ENCODE measurements around the gene DLG2.

DNA sequence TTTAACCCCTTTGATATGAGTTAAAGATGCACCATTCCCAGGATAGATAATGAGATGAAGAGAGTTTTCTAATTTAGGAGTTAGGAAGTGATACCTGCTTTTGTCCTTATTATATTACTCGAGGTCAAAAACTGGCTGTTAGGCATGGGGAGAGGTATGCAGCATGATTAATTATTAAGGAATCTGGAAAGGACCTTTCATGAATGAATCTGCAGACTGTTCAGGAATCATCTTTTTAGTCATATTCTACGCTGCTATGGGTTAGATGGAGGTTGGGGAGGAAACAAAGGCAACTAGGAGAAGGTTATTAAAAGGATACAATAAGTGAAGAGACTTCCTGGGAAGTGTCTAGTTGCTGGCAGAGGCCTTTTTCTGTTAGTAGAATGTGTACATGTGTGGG, 1848.5 kb downstream of the DLG2 start:
- TF ChIP-seq EP300 (IDR thresholded peaks at IDR 0.05) (no peak), CTCF (IDR thresholded peaks at IDR 0.05) (no peak)

All from tibial nerve (tissue), 4 donors.